ENCODE data around the gene SAP25. TPM values are rescaled to one million over a fixed set of nuclear protein-coding genes. Genes with fewer than 3 reads are reported as not detected.
A peak's percentile ranks its signal among the peaks of the same experiment; 100 is the strongest.
"Not testable (repeated sequence)": the region's sequence is repeated elsewhere in the genome, so short reads cannot be mapped to it uniquely, and the experiment has no call there.

The SAP25 gene
- polyA plus RNA-seq, 2 donors: 1.5 to 3.3 TPM

DNA sequence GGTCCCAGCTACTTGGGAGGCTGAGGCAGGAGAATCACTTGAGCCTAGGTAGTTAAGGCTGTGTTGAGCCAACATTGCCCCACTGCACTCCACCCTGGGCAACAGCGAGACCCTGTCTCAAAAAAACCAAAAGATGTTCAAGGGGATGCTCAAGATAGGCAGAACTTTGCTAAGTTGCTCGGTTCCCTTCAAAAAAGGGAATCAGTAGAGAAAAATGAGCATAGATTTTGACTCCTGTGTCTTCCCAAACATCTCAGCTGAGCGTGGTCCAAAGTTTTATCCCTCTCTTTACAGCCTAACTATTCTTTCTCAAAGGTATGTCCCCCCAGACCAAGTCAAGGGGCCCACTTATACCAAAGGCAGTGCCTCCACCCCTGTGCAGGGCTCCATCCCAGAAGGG is 20.7 kb downstream of the SAP25 start:
- H3K4me1 ChIP-seq (ENCODE audit: control insufficient read depth in 2 of 2, insufficient read depth in 2 of 2, low read length in 1 of 2): peaks cover 0 to 2% of the 10 kb centered on the region in 2 donors
- WGBS, 2 donors: 97 to 99% methylated on average over 3 of the region's 3 CpGs
- H3K9me3 ChIP-seq (ENCODE audit: control insufficient read depth in 2 of 2, insufficient read depth in 1 of 2, low read depth in 1 of 2, low read length in 1 of 2): no peaks in the 10 kb centered on the region
- peaks cover 9 to 20% of the 10 kb centered on the region in 2 donors for H3K36me3 ChIP-seq (ENCODE audit: control insufficient read depth in 2 of 2, insufficient read depth in 2 of 2, low read length in 1 of 2)
- no peaks in the 10 kb centered on the region for H3K27me3 ChIP-seq (ENCODE audit: control insufficient read depth in 1 of 2, insufficient read depth in 2 of 2, low read length in 2 of 2)
- no peak overlapping the region for H3K27ac ChIP-seq (ENCODE audit: low read depth in 2 of 2, low read length in 1 of 2)
- no peak overlapping the region for H3K4me3 ChIP-seq (ENCODE audit: low read depth in 1 of 2, low read length in 2 of 2)

DNA sequence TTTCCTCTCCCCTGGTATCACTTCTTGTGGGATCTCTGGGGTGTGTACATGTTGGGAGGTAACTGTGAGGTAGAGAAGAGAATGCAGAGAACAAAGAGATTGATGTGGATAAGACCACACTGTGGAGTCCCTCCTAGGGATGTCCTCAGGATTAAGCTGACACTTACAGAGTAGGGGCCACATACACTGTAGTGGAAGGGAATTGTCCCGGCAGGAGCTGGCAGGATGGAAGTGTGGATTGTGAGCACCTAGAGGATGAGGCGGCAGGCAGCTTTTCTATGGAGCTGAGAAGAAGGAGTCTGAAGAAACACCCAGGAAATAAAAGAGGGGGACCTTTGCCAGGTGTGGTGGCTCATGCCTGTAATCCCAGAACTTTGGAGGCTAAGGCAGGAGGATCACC is 21.2 kb downstream of the SAP25 start:
- Histone ChIP-seq H3K27ac (ENCODE audit: low read depth in 2 of 2, low read length in 1 of 2) (no peak overlapping the region), H3K9me3 (ENCODE audit: control insufficient read depth in 2 of 2, insufficient read depth in 1 of 2, low read depth in 1 of 2, low read length in 1 of 2) (no peaks in the 10 kb centered on the region), H3K4me3 (ENCODE audit: low read depth in 1 of 2, low read length in 2 of 2) (no peak overlapping the region), H3K4me1 (ENCODE audit: control insufficient read depth in 2 of 2, insufficient read depth in 2 of 2, low read length in 1 of 2) (peaks cover under 1 to 2% of the 10 kb centered on the region in 2 donors), H3K27me3 (ENCODE audit: control insufficient read depth in 1 of 2, insufficient read depth in 2 of 2, low read length in 2 of 2) (no peaks in the 10 kb centered on the region), H3K36me3 (ENCODE audit: control insufficient read depth in 2 of 2, insufficient read depth in 2 of 2, low read length in 1 of 2) (peaks cover 9 to 20% of the 10 kb centered on the region in 2 donors)
- 97 to 100% methylated on average over 2 of the region's 2 CpGs for WGBS, 2 donors

DNA sequence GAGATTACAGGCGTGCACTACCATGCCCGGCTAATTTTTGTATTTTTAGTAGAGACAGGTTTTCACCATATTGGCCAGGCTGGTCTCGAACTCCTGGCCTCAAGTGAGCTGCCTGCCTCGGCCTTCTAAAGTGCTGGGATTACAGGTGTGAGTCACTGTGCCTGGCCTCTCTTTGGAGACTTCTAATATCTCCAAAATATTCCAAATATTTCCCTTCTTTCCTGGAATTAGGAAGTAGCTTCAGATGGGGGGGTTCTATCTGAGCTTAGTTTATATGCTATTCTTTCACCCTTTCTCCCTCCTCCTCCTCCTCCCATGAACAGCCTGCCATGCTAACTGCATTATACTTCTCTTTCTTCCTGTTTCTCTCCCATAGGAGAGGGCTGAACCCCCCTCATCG is 25.3 kb downstream of the SAP25 start:
- H3K27ac ChIP-seq (ENCODE audit: low read depth in 2 of 2, low read length in 1 of 2): peak overlapping the region in 1 of 2 donors; percentile 93
- H3K4me3 ChIP-seq (ENCODE audit: low read depth in 1 of 2, low read length in 2 of 2); H3K27me3 ChIP-seq (ENCODE audit: control insufficient read depth in 1 of 2, insufficient read depth in 2 of 2, low read length in 2 of 2); H3K36me3 ChIP-seq (ENCODE audit: control insufficient read depth in 2 of 2, insufficient read depth in 2 of 2, low read length in 1 of 2); H3K4me1 ChIP-seq (ENCODE audit: control insufficient read depth in 2 of 2, insufficient read depth in 2 of 2, low read length in 1 of 2); H3K9me3 ChIP-seq (ENCODE audit: control insufficient read depth in 2 of 2, insufficient read depth in 1 of 2, low read depth in 1 of 2, low read length in 1 of 2): not testable (repeated sequence)
- WGBS, 2 donors: 68 to 72% methylated on average over 5 of the region's 5 CpGs

DNA sequence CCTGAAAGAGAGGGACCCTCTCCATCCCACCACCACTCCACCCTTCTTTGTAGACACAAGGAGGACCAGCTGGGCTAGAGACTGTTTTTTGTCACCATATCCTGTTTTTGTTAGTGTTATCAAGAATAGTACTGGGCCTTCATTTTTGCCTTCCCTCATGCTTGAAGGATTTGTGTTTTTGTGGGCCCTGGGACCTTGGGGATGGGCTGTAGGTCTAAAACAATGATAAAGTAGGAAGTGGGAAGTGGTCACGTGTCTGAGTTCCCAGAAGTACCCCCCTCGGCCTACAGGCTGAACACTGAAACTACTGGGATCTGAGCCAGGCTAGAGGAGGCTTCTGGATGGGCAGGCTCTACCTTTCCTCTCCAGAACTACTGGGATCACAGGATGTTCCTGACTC is 25.8 kb downstream of the SAP25 start:
- no peaks in the 10 kb centered on the region for H3K27me3 ChIP-seq (ENCODE audit: control insufficient read depth in 1 of 2, insufficient read depth in 2 of 2, low read length in 2 of 2)
- peaks cover 0 to 6% of the 10 kb centered on the region in 2 donors for H3K4me1 ChIP-seq (ENCODE audit: control insufficient read depth in 2 of 2, insufficient read depth in 2 of 2, low read length in 1 of 2)
- H3K36me3 ChIP-seq (ENCODE audit: control insufficient read depth in 2 of 2, insufficient read depth in 2 of 2, low read length in 1 of 2): peaks cover under 1 to 3% of the 10 kb centered on the region in 2 donors
- WGBS, 2 donors: 28% methylated on average over 2 of the region's 2 CpGs
- H3K4me3 ChIP-seq (ENCODE audit: low read depth in 1 of 2, low read length in 2 of 2): no peak overlapping the region
- no peaks in the 10 kb centered on the region for H3K9me3 ChIP-seq (ENCODE audit: control insufficient read depth in 2 of 2, insufficient read depth in 1 of 2, low read depth in 1 of 2, low read length in 1 of 2)
- H3K27ac ChIP-seq (ENCODE audit: low read depth in 2 of 2, low read length in 1 of 2): peak overlapping the region; percentile 62 to 93

DNA sequence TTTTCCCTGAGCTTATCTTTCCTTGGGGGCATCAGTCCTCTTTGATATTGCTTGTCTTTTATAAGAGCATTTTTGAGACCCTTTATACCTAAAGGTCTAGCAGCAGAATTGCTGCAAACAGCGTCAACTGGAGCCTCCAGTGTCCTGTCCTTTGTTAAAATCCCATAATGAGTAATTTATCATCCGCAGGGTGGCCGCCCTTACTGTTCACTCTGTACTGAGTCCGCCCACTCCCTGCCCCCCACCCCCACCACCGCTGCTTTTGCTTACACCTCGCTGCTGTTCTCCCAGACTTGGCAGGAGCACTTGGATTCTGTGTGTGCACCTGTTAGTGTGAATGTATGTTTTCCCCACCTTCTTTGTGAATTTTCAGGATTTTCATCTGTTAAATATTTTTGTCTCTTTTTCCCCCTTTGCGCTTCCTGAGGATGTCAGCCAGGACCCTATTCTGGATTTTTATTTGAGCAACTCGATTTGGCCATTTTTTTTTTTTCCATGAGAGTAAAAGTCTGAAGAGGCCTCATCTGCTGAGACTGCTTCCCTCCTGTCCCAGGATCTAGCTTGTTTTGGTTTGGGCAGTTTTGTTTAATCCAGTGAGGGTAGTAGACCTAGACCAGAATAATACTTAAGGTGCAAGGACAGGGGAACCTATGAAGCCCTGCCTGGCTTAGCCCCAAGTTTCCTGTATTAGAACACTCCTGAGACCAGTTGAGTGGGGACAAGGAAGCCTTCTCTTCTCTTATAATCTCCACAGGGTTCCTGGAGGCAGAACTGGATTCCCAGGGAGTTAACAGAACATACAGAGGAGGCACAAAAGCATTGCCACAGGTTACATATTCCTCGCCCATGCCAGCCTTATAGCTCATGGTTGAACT is 26.5 kb downstream of the SAP25 start:
- H3K4me1 ChIP-seq (ENCODE audit: control insufficient read depth in 2 of 2, insufficient read depth in 2 of 2, low read length in 1 of 2): peaks cover 0 to 6% of the 10 kb centered on the region in 2 donors
- WGBS, 2 donors: 36 to 46% methylated on average over 9 of the region's 9 CpGs
- H3K27ac ChIP-seq (ENCODE audit: low read depth in 2 of 2, low read length in 1 of 2): peak overlapping the region; percentile 93 to 97
- H3K36me3 ChIP-seq (ENCODE audit: control insufficient read depth in 2 of 2, insufficient read depth in 2 of 2, low read length in 1 of 2): no peaks in the 10 kb centered on the region
- H3K9me3 ChIP-seq (ENCODE audit: control insufficient read depth in 2 of 2, insufficient read depth in 1 of 2, low read depth in 1 of 2, low read length in 1 of 2): no peaks in the 10 kb centered on the region
- no peak overlapping the region for H3K4me3 ChIP-seq (ENCODE audit: low read depth in 1 of 2, low read length in 2 of 2)
- H3K27me3 ChIP-seq (ENCODE audit: control insufficient read depth in 1 of 2, insufficient read depth in 2 of 2, low read length in 2 of 2): no peaks in the 10 kb centered on the region

DNA sequence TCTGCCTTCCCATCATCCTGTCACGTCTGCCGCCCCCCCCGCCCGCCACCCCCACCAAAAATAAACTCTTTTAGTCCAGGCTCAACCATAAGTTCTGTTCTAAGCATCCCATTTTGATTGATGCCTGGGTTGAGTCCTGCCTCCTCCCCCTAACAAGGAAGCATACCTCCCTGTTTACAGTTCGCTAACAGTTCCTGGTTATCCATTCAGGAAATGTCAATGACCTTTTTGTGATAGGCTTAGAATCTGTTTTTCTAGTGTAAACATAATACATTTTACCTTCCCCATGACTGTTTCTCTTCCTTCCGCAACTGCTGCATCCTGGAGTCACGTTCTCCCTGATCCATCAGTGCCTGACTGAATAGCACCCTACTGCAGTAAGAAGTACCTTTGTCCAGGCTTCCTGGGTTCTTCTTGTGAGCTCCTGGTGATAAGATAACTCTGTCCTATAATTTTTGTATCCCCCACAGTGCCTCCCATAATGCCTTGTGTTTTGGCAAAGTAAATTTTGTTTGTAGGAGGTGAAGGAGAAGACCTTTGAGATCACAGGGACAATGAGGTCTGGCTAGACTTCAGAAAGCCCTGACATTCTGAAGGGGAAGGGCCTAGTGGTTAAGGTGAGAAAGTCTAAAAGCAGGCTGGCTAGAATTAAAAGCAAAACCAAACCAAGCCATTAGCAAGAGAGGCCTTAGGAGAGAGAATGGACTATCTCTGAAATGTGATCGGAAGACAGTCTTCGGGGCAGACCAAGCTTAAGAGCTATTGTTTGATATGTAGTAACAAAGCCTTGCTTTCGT is 27.4 kb downstream of the SAP25 start:
- H3K9me3 ChIP-seq (ENCODE audit: control insufficient read depth in 2 of 2, insufficient read depth in 1 of 2, low read depth in 1 of 2, low read length in 1 of 2): no peaks in the 10 kb centered on the region
- H3K4me1 ChIP-seq (ENCODE audit: control insufficient read depth in 2 of 2, insufficient read depth in 2 of 2, low read length in 1 of 2): peaks cover 0 to 6% of the 10 kb centered on the region in 2 donors
- H3K36me3 ChIP-seq (ENCODE audit: control insufficient read depth in 2 of 2, insufficient read depth in 2 of 2, low read length in 1 of 2): no peaks in the 10 kb centered on the region
- H3K27me3 ChIP-seq (ENCODE audit: control insufficient read depth in 1 of 2, insufficient read depth in 2 of 2, low read length in 2 of 2): no peaks in the 10 kb centered on the region
- WGBS, 2 donors: 30 to 31% methylated on average over 10 of the region's 10 CpGs
- H3K4me3 ChIP-seq (ENCODE audit: low read depth in 1 of 2, low read length in 2 of 2): no peak overlapping the region
- peak overlapping the region; percentile 93 to 97 for H3K27ac ChIP-seq (ENCODE audit: low read depth in 2 of 2, low read length in 1 of 2)

DNA sequence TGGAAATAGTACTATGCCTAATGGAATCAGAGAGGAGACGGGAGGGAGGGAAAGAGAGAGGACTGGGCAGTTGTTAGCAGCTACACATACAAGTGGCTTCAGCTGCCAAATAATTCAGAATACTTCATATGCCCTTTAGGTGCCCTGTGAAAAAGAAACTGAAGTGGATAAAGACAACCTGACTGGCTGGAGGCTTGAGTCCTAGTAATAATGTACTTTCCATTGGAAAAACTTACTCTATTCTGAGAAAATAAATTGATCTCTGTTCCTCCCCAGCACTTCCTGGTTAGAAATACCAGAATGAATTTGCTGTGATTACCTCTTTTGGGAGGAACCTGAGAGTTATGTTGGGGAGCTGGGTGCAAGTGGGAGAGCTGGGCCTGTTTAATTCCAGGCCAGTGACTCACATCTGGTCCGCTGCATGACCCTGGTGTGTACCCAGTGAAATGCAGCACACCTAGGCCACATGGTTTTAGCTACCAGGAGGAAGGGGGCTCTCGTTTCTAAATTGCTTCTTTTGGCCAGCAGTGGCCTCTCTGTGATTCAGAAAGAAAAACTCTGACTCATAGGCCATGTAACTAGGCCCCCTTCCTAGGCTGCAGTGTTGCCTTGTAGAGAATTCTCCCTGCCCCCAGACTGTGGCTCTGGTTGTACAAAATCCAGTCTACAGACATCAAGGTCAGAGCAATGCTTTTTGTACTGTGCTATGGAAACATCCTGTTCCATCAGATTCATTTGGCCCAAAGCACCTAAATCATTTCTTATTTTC is 28.2 kb downstream of the SAP25 start:
- Histone ChIP-seq H3K27ac (ENCODE audit: low read depth in 2 of 2, low read length in 1 of 2) (peak overlapping the region; percentile 93 to 97), H3K4me1 (ENCODE audit: control insufficient read depth in 2 of 2, insufficient read depth in 2 of 2, low read length in 1 of 2) (peaks cover 0 to 6% of the 10 kb centered on the region in 2 donors), H3K36me3 (ENCODE audit: control insufficient read depth in 2 of 2, insufficient read depth in 2 of 2, low read length in 1 of 2) (no peaks in the 10 kb centered on the region), H3K4me3 (ENCODE audit: low read depth in 1 of 2, low read length in 2 of 2) (peak overlapping the region in 1 of 2 donors; percentile 12), H3K27me3 (ENCODE audit: control insufficient read depth in 1 of 2, insufficient read depth in 2 of 2, low read length in 2 of 2) (no peaks in the 10 kb centered on the region), H3K9me3 (ENCODE audit: control insufficient read depth in 2 of 2, insufficient read depth in 1 of 2, low read depth in 1 of 2, low read length in 1 of 2) (no peaks in the 10 kb centered on the region)
- 17 to 18% methylated on average over 3 of the region's 3 CpGs for WGBS, 2 donors

DNA sequence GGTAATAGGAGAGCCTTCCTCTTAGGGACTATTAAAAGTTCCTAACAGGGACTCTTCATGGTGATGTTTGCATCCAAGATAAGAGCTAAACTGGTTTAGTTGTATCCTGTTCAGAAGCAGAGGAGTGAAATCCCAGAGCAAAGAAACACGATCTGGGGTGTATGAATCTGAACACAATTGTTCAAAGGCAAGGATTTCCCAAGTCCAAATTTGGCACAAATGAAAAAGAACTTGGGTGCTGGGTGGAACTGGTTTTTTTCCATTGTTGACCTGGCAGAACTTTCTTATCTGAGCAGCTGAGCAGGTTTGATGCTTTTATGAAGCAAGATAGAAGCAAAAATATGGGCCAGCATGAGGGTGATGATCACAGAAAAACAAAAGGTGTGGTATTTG is 28.7 kb downstream of the SAP25 start:
- H3K27ac ChIP-seq (ENCODE audit: low read depth in 2 of 2, low read length in 1 of 2): peak overlapping the region; percentile 93 to 97
- H3K27me3 ChIP-seq (ENCODE audit: control insufficient read depth in 1 of 2, insufficient read depth in 2 of 2, low read length in 2 of 2): no peaks in the 10 kb centered on the region
- H3K4me1 ChIP-seq (ENCODE audit: control insufficient read depth in 2 of 2, insufficient read depth in 2 of 2, low read length in 1 of 2): peaks cover 0 to 6% of the 10 kb centered on the region in 2 donors
- no peaks in the 10 kb centered on the region for H3K36me3 ChIP-seq (ENCODE audit: control insufficient read depth in 2 of 2, insufficient read depth in 2 of 2, low read length in 1 of 2)
- H3K9me3 ChIP-seq (ENCODE audit: control insufficient read depth in 2 of 2, insufficient read depth in 1 of 2, low read depth in 1 of 2, low read length in 1 of 2): no peaks in the 10 kb centered on the region
- 9 to 11% methylated on average over 1 of the region's 1 CpG for WGBS, 2 donors
- peak overlapping the region in 1 of 2 donors; percentile 12 for H3K4me3 ChIP-seq (ENCODE audit: low read depth in 1 of 2, low read length in 2 of 2)

DNA sequence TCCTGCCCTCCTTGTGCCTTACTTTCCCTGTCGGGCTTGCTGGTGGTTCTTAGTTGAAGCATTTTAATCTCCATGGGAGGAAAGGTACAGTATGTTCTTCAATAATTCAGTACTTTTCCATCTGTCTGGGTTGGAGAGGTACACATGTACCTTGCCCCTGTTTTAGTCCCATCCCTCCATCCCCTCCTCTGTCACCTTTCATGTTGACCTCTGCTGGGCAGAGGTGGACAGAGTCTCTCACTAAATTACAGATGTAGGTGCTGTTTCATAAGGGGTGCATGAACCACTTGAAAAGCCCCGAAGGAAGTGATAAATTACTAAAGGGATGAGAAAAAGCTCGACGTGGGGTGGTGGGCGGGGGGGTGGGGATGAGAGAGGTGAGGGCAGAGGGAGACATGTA is 29.3 kb downstream of the SAP25 start:
- 21 to 23% methylated on average over 5 of the region's 5 CpGs for WGBS, 2 donors
- Histone ChIP-seq H3K36me3 (ENCODE audit: control insufficient read depth in 2 of 2, insufficient read depth in 2 of 2, low read length in 1 of 2) (no peaks in the 10 kb centered on the region), H3K27me3 (ENCODE audit: control insufficient read depth in 1 of 2, insufficient read depth in 2 of 2, low read length in 2 of 2) (no peaks in the 10 kb centered on the region), H3K9me3 (ENCODE audit: control insufficient read depth in 2 of 2, insufficient read depth in 1 of 2, low read depth in 1 of 2, low read length in 1 of 2) (no peaks in the 10 kb centered on the region), H3K27ac (ENCODE audit: low read depth in 2 of 2, low read length in 1 of 2) (peak overlapping the region; percentile 93 to 97), H3K4me3 (ENCODE audit: low read depth in 1 of 2, low read length in 2 of 2) (no peak overlapping the region), H3K4me1 (ENCODE audit: control insufficient read depth in 2 of 2, insufficient read depth in 2 of 2, low read length in 1 of 2) (peaks cover 0 to 6% of the 10 kb centered on the region in 2 donors)

Measured in esophagus (tissue), 2 donors.